ENCODE results near the gene KLLN.
A peak's percentile ranks its signal among the peaks of the same experiment; 100 is the strongest.

KLLN gene

GRCh38 chr10:87842776-87843497, 20.4 kb downstream of the KLLN start:
- peak; percentile 45 for DNase-seq (ENCODE audit: low spot score)
- ChIA-PET CTCF (interaction anchor here (0.6 to 1.1 kb wide), 2 partner anchors 25 to 476 kb away, joined by 3 read pairs; partner anchors contain the start of gene ATAD1), POLR2A (ENCODE audit: low non-redundant PET) (interaction anchor here (0.7 kb wide), 1 partner anchor 14 kb away, joined by 4 read pairs; no protein-coding TSS in a partner anchor)
- TF ChIP-seq CTCF (conservative IDR thresholded peaks at IDR 0.05; ENCODE audit: low read depth): no peak
- no peak overlapping the region for H3K27ac ChIP-seq

- peak; percentile 84 for DNase-seq (ENCODE audit: low spot score)
- ChIA-PET CTCF (no interaction called here), POLR2A (ENCODE audit: low non-redundant PET) (interaction anchor here (0.7 kb wide), 1 partner anchor 14 kb away, joined by 4 read pairs; no protein-coding TSS in a partner anchor)
- no peak overlapping the region for H3K27ac ChIP-seq
- TF ChIP-seq CTCF (conservative IDR thresholded peaks at IDR 0.05; ENCODE audit: low read depth): no peak
Observed at GRCh38 chr10:87842220-87842641, 21.1 kb downstream of the KLLN start.

- ChIA-PET CTCF (interaction anchor here (0.6 kb wide), 1 partner anchor 27 kb away, joined by 5 read pairs; no protein-coding TSS in a partner anchor), POLR2A (ENCODE audit: low non-redundant PET) (no interaction called here)
- H3K27ac ChIP-seq: no peak overlapping the region
- no peak for DNase-seq (ENCODE audit: low spot score)
- TF ChIP-seq CTCF (conservative IDR thresholded peaks at IDR 0.05; ENCODE audit: low read depth): no peak
Observed at GRCh38 chr10:87841186-87841585, 22.1 kb downstream of the KLLN start.

GRCh38 chr10:87838650-87839049, 24.7 kb downstream of the KLLN start:
- no peak for DNase-seq (ENCODE audit: low spot score)
- CTCF ChIA-PET: interaction anchor here (0.7 kb wide), 2 partner anchors 21 to 255 kb away, joined by 3 read pairs; no protein-coding TSS in a partner anchor
- no peak for TF ChIP-seq CTCF (conservative IDR thresholded peaks at IDR 0.05; ENCODE audit: low read depth)
- no peak overlapping the region for H3K27ac ChIP-seq
- POLR2A ChIA-PET (ENCODE audit: low non-redundant PET): no interaction called here

GRCh38 chr10:87837445-87837844, 25.9 kb downstream of the KLLN start:
- TF ChIP-seq CTCF (conservative IDR thresholded peaks at IDR 0.05; ENCODE audit: low read depth): no peak
- ChIA-PET CTCF (no interaction called here), POLR2A (ENCODE audit: low non-redundant PET) (no interaction called here)
- H3K27ac ChIP-seq: no peak overlapping the region
- no peak for DNase-seq (ENCODE audit: low spot score)

- CTCF ChIA-PET: no interaction called here
- POLR2A ChIA-PET (ENCODE audit: low non-redundant PET): no interaction called here
- DNase-seq (ENCODE audit: low spot score): no peak
- no peak for TF ChIP-seq CTCF (conservative IDR thresholded peaks at IDR 0.05; ENCODE audit: low read depth)
- no peak overlapping the region for H3K27ac ChIP-seq
Observed at GRCh38 chr10:87836098-87836497, 27.2 kb downstream of the KLLN start.
